NCI-H524 (cell line): ENCODE measurements around the gene HDAC4.

Experiments used
- DNase-seq, 2 experiments: peaks; one replicate each; lab custom pipeline; 2025; lab: John Stamatoyannopoulos, UW

The HDAC4 gene

GRCh38 chr2:239065537-239065936, 335.3 kb downstream of the HDAC4 start:
- DNase-seq, result no peak

- DNase-seq, result no peak
Observed at GRCh38 chr2:239064891-239065290, 335.9 kb downstream of the HDAC4 start.

- DNase-seq, result no peak
Observed at GRCh38 chr2:239064253-239064652, 336.6 kb downstream of the HDAC4 start.

- no peak for DNase-seq
Observed at GRCh38 chr2:239062743-239063142, 338.1 kb downstream of the HDAC4 start.

- DNase-seq, result no peak
Observed at GRCh38 chr2:239061824-239062570, 338.8 kb downstream of the HDAC4 start.

GRCh38 chr2:239061121-239061666, 339.6 kb downstream of the HDAC4 start:
- DNase-seq, result no peak

GRCh38 chr2:239060676-239061075, 340.1 kb downstream of the HDAC4 start:
- DNase-seq, result no peak

- DNase-seq, result no peak
Observed at GRCh38 chr2:239059854-239060253, 341.0 kb downstream of the HDAC4 start.

- DNase-seq, result no peak
Observed at GRCh38 chr2:239058766-239059165, 342.1 kb downstream of the HDAC4 start.

- no peak for DNase-seq
Observed at GRCh38 chr2:239057533-239057932, 343.3 kb downstream of the HDAC4 start.

GRCh38 chr2:239056611-239057010, 344.2 kb downstream of the HDAC4 start:
- DNase-seq, result no peak

- no peak for DNase-seq
Observed at GRCh38 chr2:239055756-239056493, 344.9 kb downstream of the HDAC4 start.

GRCh38 chr2:239054921-239055320, 345.9 kb downstream of the HDAC4 start:
- DNase-seq, result no peak

GRCh38 chr2:239053801-239054503, 346.9 kb downstream of the HDAC4 start:
- DNase-seq, result no peak

- no peak for DNase-seq
Observed at GRCh38 chr2:239052798-239053665, 347.8 kb downstream of the HDAC4 start.

- no peak for DNase-seq
Observed at GRCh38 chr2:239051891-239052445, 348.9 kb downstream of the HDAC4 start.

- DNase-seq, result no peak
Observed at GRCh38 chr2:239050252-239050649, 350.6 kb downstream of the HDAC4 start.

GRCh38 chr2:239049421-239050251, 351.2 kb downstream of the HDAC4 start:
- no peak for DNase-seq

- no peak for DNase-seq
Observed at GRCh38 chr2:239048736-239049135, 352.1 kb downstream of the HDAC4 start.

- no peak for DNase-seq
Observed at GRCh38 chr2:239047861-239048260, 353.0 kb downstream of the HDAC4 start.
